Activated T-helper 17 cell treated with anti-CD3 and anti-CD28 coated beads, Interleukin-2, amount 50 U/mL, for 72 hours (primary cell): Measurements from ENCODE around the gene OSBPL6. TPM values are rescaled to one million over a fixed set of nuclear protein-coding genes. Genes with fewer than 3 reads are reported as not detected.

ENCODE experiments used
- ATAC-seq: fragments of 150-1000 bp; cut with Tn5 transposase; replicated peaks from 2 replicates; pipeline ENCODE4 v1.10.0; 2021; ENCODE audit warnings: mild to moderate bottlenecking, moderate library complexity
- H3K27ac Mint-ChIP-seq: one replicate; pipeline ENCODE4 v1.8.0; 2022; ENCODE audit warnings: mixed read lengths
- H3K27me3 Mint-ChIP-seq: one replicate; pipeline ENCODE4 v1.8.0; 2022; ENCODE audit warnings: mixed read lengths
- H3K36me3 Mint-ChIP-seq: one replicate; pipeline ENCODE4 v1.8.0; 2022; ENCODE audit warnings: low read depth, mild to moderate bottlenecking, mixed read lengths
- H3K4me1 Mint-ChIP-seq: one replicate; pipeline ENCODE4 v1.8.0; 2022; ENCODE audit warnings: mixed read lengths
- H3K4me3 Mint-ChIP-seq: one replicate; pipeline ENCODE4 v1.8.0; 2022; ENCODE audit warnings: mild to moderate bottlenecking, mixed read lengths
- H3K9me3 Mint-ChIP-seq: one replicate; pipeline ENCODE4 v1.8.0; 2022; ENCODE audit warnings: mixed read lengths
- total RNA-seq, 2 donors: library from RNA; stranded (reverse); gene quantifications; one replicate each; pipeline ENCODE4 v1.2.3, GENCODE V29; 2022

OSBPL6 gene
- total RNA-seq, 2 donors from 2014 or later = 0.77 to 1.0 TPM

- Mint-ChIP-seq H3K36me3 (no peaks in the 10 kb centered on the region), H3K4me3 (no peak overlapping the region), H3K27ac (no peak overlapping the region), H3K27me3 (peaks cover 11% of the 10 kb centered on the region), H3K9me3 (no peaks in the 10 kb centered on the region), H3K4me1 (no peaks in the 10 kb centered on the region)
- no peak for ATAC-seq
Measured at GRCh38 chr2:178282075-178282815, 87.9 kb downstream of the OSBPL6 start.

GRCh38 chr2:178283341-178283918 is 89.1 kb downstream of the OSBPL6 start:
- no peaks in the 10 kb centered on the region for H3K9me3 Mint-ChIP-seq
- H3K4me1 Mint-ChIP-seq = no peaks in the 10 kb centered on the region
- no peaks in the 10 kb centered on the region for H3K36me3 Mint-ChIP-seq
- H3K27me3 Mint-ChIP-seq = peaks cover 6% of the 10 kb centered on the region
- ATAC-seq = no peak
- no peak overlapping the region for H3K27ac Mint-ChIP-seq
- no peak overlapping the region for H3K4me3 Mint-ChIP-seq

GRCh38 chr2:178284613-178285286 is 90.4 kb downstream of the OSBPL6 start:
- no peak for ATAC-seq
- Mint-ChIP-seq H3K27ac (no peak overlapping the region), H3K4me1 (no peaks in the 10 kb centered on the region), H3K9me3 (no peaks in the 10 kb centered on the region), H3K27me3 (peaks cover 6% of the 10 kb centered on the region), H3K36me3 (no peaks in the 10 kb centered on the region), H3K4me3 (no peak overlapping the region)

GRCh38 chr2:178285287-178285615 is 90.9 kb downstream of the OSBPL6 start:
- H3K27me3 Mint-ChIP-seq = peaks cover 6% of the 10 kb centered on the region
- H3K9me3 Mint-ChIP-seq = no peaks in the 10 kb centered on the region

GRCh38 chr2:178286636-178287035 is 92.3 kb downstream of the OSBPL6 start:
- Mint-ChIP-seq H3K9me3 (no peaks in the 10 kb centered on the region), H3K4me3 (no peak overlapping the region), H3K4me1 (no peaks in the 10 kb centered on the region), H3K27ac (no peak overlapping the region), H3K36me3 (no peaks in the 10 kb centered on the region), H3K27me3 (peaks cover 5% of the 10 kb centered on the region)
- ATAC-seq = no peak

More at GRCh38 chr2:178285287-178285615, 90.9 kb downstream of the OSBPL6 start:
- H3K36me3 Mint-ChIP-seq = no peaks in the 10 kb centered on the region
- H3K4me3 Mint-ChIP-seq = no peak overlapping the region
- ATAC-seq = no peak
- no peaks in the 10 kb centered on the region for H3K4me1 Mint-ChIP-seq
- no peak overlapping the region for H3K27ac Mint-ChIP-seq

- Mint-ChIP-seq H3K36me3 (no peaks in the 10 kb centered on the region), H3K27me3 (peaks cover 12% of the 10 kb centered on the region)
- no peak for ATAC-seq
Measured at GRCh38 chr2:178287652-178288344, 93.5 kb downstream of the OSBPL6 start.

GRCh38 chr2:178291703-178292102 is 97.4 kb downstream of the OSBPL6 start:
- peaks cover 22% of the 10 kb centered on the region for H3K27me3 Mint-ChIP-seq
- H3K36me3 Mint-ChIP-seq = no peaks in the 10 kb centered on the region
- no peak for ATAC-seq
- no peaks in the 10 kb centered on the region for H3K9me3 Mint-ChIP-seq
- no peaks in the 10 kb centered on the region for H3K4me1 Mint-ChIP-seq
- H3K27ac Mint-ChIP-seq = no peak overlapping the region
- no peak overlapping the region for H3K4me3 Mint-ChIP-seq

More at GRCh38 chr2:178287652-178288344, 93.5 kb downstream of the OSBPL6 start:
- H3K9me3 Mint-ChIP-seq = no peaks in the 10 kb centered on the region
- H3K27ac Mint-ChIP-seq = no peak overlapping the region
- H3K4me1 Mint-ChIP-seq = no peaks in the 10 kb centered on the region
- no peak overlapping the region for H3K4me3 Mint-ChIP-seq

- Mint-ChIP-seq H3K4me3 (no peak overlapping the region), H3K27me3 (peaks cover 22% of the 10 kb centered on the region), H3K4me1 (no peaks in the 10 kb centered on the region), H3K36me3 (no peaks in the 10 kb centered on the region), H3K9me3 (no peaks in the 10 kb centered on the region), H3K27ac (no peak overlapping the region)
- no peak for ATAC-seq
Measured at GRCh38 chr2:178292586-178292985, 98.3 kb downstream of the OSBPL6 start.

GRCh38 chr2:178295115-178295514 is 100.8 kb downstream of the OSBPL6 start:
- Mint-ChIP-seq H3K27me3 (peaks cover 27% of the 10 kb centered on the region), H3K4me3 (no peak overlapping the region), H3K9me3 (no peaks in the 10 kb centered on the region), H3K4me1 (no peaks in the 10 kb centered on the region), H3K27ac (no peak overlapping the region), H3K36me3 (no peaks in the 10 kb centered on the region)
- ATAC-seq = no peak

- no peak overlapping the region for H3K27ac Mint-ChIP-seq
- peaks cover 27% of the 10 kb centered on the region for H3K27me3 Mint-ChIP-seq
- no peaks in the 10 kb centered on the region for H3K36me3 Mint-ChIP-seq
- no peak overlapping the region for H3K4me3 Mint-ChIP-seq
- no peaks in the 10 kb centered on the region for H3K4me1 Mint-ChIP-seq
- no peak for ATAC-seq
- no peaks in the 10 kb centered on the region for H3K9me3 Mint-ChIP-seq
Measured at GRCh38 chr2:178295906-178296305, 101.6 kb downstream of the OSBPL6 start.

- peaks cover 26% of the 10 kb centered on the region for H3K27me3 Mint-ChIP-seq
- H3K4me1 Mint-ChIP-seq = no peaks in the 10 kb centered on the region
- H3K9me3 Mint-ChIP-seq = no peaks in the 10 kb centered on the region
- ATAC-seq = no peak
- H3K4me3 Mint-ChIP-seq = no peak overlapping the region
- no peaks in the 10 kb centered on the region for H3K36me3 Mint-ChIP-seq
- H3K27ac Mint-ChIP-seq = no peak overlapping the region
Measured at GRCh38 chr2:178296394-178297090, 102.2 kb downstream of the OSBPL6 start.

GRCh38 chr2:178297091-178297411 is 102.7 kb downstream of the OSBPL6 start:
- peaks cover 23% of the 10 kb centered on the region for H3K27me3 Mint-ChIP-seq
- H3K27ac Mint-ChIP-seq = no peak overlapping the region
- H3K4me3 Mint-ChIP-seq = no peak overlapping the region
- H3K4me1 Mint-ChIP-seq = no peaks in the 10 kb centered on the region
- H3K36me3 Mint-ChIP-seq = no peaks in the 10 kb centered on the region
- ATAC-seq = no peak
- H3K9me3 Mint-ChIP-seq = no peaks in the 10 kb centered on the region

- peaks cover 22% of the 10 kb centered on the region for H3K27me3 Mint-ChIP-seq
- peak; percentile 28 for ATAC-seq
- no peak overlapping the region for H3K4me3 Mint-ChIP-seq
- H3K9me3 Mint-ChIP-seq = no peaks in the 10 kb centered on the region
- H3K36me3 Mint-ChIP-seq = no peaks in the 10 kb centered on the region
- no peaks in the 10 kb centered on the region for H3K4me1 Mint-ChIP-seq
- H3K27ac Mint-ChIP-seq = no peak overlapping the region
Measured at GRCh38 chr2:178298785-178299212, 104.5 kb downstream of the OSBPL6 start.

- no peak overlapping the region for H3K4me3 Mint-ChIP-seq
- ATAC-seq = no peak
- H3K27me3 Mint-ChIP-seq = peaks cover 13% of the 10 kb centered on the region
- no peaks in the 10 kb centered on the region for H3K36me3 Mint-ChIP-seq
- H3K9me3 Mint-ChIP-seq = no peaks in the 10 kb centered on the region
- H3K27ac Mint-ChIP-seq = no peak overlapping the region
- H3K4me1 Mint-ChIP-seq = no peaks in the 10 kb centered on the region
Measured at GRCh38 chr2:178301649-178302238, 107.4 kb downstream of the OSBPL6 start.
